RWPE2 (cell line): ENCODE data around the gene PIGT.
"Not testable (repeated sequence)": the region's sequence is repeated elsewhere in the genome, so short reads cannot be mapped to it uniquely, and the experiment has no call there.

ENCODE experiments used
- ATAC-seq: fragments of 200-7000 bp; cut with Tn5 transposase; 3 replicates; pipeline ENCODE4 v1.9.1; 2021; ENCODE audit warnings: low read depth
- DNase-seq: peaks from one replicate; pipeline ENCODE4 v3.0.0-alpha.2; 2020; ENCODE audit warnings: low spot score
- H3K27ac ChIP-seq: fragments of 450-650 bp; 2 replicates; pipeline ENCODE4 v1.5.1; 2017; ENCODE audit warnings: mild to moderate bottlenecking; ENCODE audit not compliant: poor library complexity, severe bottlenecking
- H3K27me3 ChIP-seq: fragments of 250-450 bp; sonication (Bioruptor Pico); 2 replicates; pipeline ENCODE4 v1.5.1; 2021; ENCODE audit warnings: mild to moderate bottlenecking, moderate library complexity; ENCODE audit not compliant: insufficient read depth, poor library complexity, severe bottlenecking
- H3K36me3 ChIP-seq: fragments of 250-450 bp; sonication (Bioruptor Pico); 2 replicates; pipeline ENCODE4 v1.5.1; 2020; ENCODE audit warnings: low read depth, mild to moderate bottlenecking, moderate library complexity
- H3K4me1 ChIP-seq: fragments of 250-450 bp; sonication (Bioruptor Pico); 2 replicates; pipeline ENCODE4 v1.5.1; 2021; ENCODE audit warnings: mild to moderate bottlenecking, moderate library complexity; ENCODE audit not compliant: insufficient read depth, poor library complexity, severe bottlenecking
- H3K4me3 ChIP-seq: fragments of 250-450 bp; sonication (Bioruptor Pico); 2 replicates; pipeline ENCODE4 v1.5.1; 2021; ENCODE audit warnings: mild to moderate bottlenecking, moderate library complexity; ENCODE audit not compliant: severe bottlenecking
- H3K9me3 ChIP-seq: fragments of 250-450 bp; sonication (Bioruptor Pico); 2 replicates; pipeline ENCODE4 v1.5.1; 2021; ENCODE audit warnings: mild to moderate bottlenecking, moderate library complexity; ENCODE audit not compliant: severe bottlenecking
- CTCF ChIP-seq: fragments of 450-650 bp; IDR thresholded peaks from one replicate; pipeline ENCODE4 v1.5.1; 2017; ENCODE audit warnings: mild to moderate bottlenecking, moderate library complexity; ENCODE audit not compliant: poor library complexity, severe bottlenecking

The PIGT gene

GRCh38 chr20:45467861-45468260 is 51.9 kb downstream of the PIGT start:
- Histone ChIP-seq H3K27me3 (peaks cover 82% of the 10 kb centered on the region), H3K36me3 (no peaks in the 10 kb centered on the region), H3K9me3 (no peaks in the 10 kb centered on the region)

DNA sequence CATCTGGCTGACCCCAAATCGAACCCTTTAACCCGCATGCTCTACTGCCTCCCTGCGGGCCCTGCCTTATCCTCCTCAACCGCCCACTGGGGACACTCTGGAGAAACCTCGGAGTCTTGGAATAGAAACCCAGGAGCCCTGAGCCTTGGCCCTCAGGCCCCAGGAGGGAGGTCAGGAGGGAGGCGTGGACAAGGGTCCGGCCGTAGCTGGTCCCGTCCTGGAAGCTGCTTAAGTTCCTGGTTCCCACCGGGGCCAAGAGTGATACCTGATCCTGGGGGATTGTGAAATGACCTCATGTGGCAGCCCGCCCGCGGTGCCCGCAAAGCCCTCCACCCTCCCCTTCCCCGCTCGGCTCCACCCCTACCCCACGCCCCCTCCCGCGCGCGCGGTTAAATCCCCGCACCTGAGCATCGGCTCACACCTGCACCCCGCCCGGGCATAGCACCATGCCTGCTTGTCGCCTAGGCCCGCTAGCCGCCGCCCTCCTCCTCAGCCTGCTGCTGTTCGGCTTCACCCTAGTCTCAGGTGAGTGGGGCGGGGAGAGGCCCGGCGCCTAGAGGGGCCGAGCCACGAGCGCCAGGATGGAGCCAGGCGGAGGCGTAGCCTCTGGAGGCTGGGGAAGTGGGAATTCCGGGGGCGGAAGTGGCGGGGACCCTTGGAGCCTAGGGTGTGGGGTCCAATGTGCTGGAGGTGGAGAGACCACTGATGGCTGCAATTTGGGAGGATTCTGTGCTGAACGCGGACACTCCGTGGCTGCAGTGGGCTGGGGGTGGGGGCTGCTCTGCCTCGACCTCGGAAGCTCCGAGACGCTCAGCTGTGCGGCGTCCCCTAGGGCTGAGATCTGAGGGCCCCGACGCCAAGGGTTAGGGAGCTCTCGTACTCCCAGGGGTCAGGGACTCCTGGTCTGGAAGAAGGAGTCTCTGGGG is 53.7 kb downstream of the PIGT start, which contains the start of gene WFDC2:
WFDC2 (plus strand) TSS at position 418 of the 926 bp plus-strand sequence; CDS start at position 447, 29 bp downstream.
- Histone ChIP-seq H3K27me3 (peaks cover 78% of the 10 kb centered on the region), H3K4me3 (peak within 1 kb of the TSS; percentile 22), H3K27ac (no peak within 1 kb of the TSS), H3K9me3 (no peaks in the 10 kb centered on the region), H3K4me1 (no peaks in the 10 kb centered on the region), H3K36me3 (no peaks in the 10 kb centered on the region)
- TF ChIP-seq CTCF: peak; percentile 17
- ATAC-seq (peak; percentile 67), DNase-seq (peak; percentile 85)

More at GRCh38 chr20:45467861-45468260, 51.9 kb downstream of the PIGT start:
- TF ChIP-seq CTCF: no peak
- ATAC-seq: no peak
- Histone ChIP-seq H3K4me1 (no peaks in the 10 kb centered on the region), H3K4me3 (no peak overlapping the region), H3K27ac (no peak overlapping the region)
- peak; percentile 52 for DNase-seq

DNA sequence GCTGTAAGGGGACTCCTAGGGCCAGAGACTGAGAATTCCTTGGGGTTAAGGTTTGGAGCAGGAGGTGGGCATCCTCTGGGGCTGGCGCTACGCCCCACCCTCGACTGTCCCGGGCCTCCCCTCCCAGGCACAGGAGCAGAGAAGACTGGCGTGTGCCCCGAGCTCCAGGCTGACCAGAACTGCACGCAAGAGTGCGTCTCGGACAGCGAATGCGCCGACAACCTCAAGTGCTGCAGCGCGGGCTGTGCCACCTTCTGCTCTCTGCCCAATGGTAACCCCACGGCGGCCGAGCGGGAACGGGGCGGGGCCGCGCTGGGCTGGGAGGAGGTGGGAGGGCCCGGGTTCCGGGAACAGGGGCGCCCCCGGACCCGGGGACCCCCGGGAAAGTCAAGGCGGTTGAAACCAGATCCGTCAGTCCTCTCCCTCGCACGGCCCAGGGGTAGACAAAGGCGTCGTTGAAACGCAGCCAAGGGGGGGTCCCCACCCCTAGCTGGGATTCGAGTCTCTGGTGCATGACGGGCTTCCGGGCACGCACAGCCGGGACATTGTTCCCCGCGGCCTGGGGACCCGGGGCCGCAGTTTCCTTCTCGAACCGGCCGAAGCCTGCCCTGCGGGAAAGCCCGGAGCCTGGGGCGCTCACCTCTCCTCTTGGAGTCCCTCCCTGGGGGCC is 54.5 kb downstream of the PIGT start:
- Histone ChIP-seq H3K9me3 (no peaks in the 10 kb centered on the region), H3K36me3 (no peaks in the 10 kb centered on the region), H3K27me3 (peaks cover 78% of the 10 kb centered on the region), H3K4me3 (peak overlapping the region; percentile 22), H3K27ac (no peak overlapping the region), H3K4me1 (no peaks in the 10 kb centered on the region)
- ATAC-seq (peak; percentile 78), DNase-seq (peak; percentile 84)
- no peak for TF ChIP-seq CTCF

- H3K27me3 ChIP-seq: peaks cover 76% of the 10 kb centered on the region
- ATAC-seq: no peak
- no peak overlapping the region for H3K4me3 ChIP-seq
- no peaks in the 10 kb centered on the region for H3K4me1 ChIP-seq
- H3K9me3 ChIP-seq: no peaks in the 10 kb centered on the region
- peak; percentile 66 for DNase-seq
- TF ChIP-seq CTCF: peak; percentile 32
- no peak overlapping the region for H3K27ac ChIP-seq
- H3K36me3 ChIP-seq: no peaks in the 10 kb centered on the region
These were observed 55.0 kb downstream of the PIGT start for GRCh38 chr20:45470937-45471336.

GRCh38 chr20:45472286-45472685 is 56.3 kb downstream of the PIGT start:
- DNase-seq, H3K27ac ChIP-seq, H3K36me3 ChIP-seq, H3K4me3 ChIP-seq, H3K9me3 ChIP-seq, H3K4me1 ChIP-seq, ATAC-seq: not testable (repeated sequence)
- H3K27me3 ChIP-seq: peaks cover 77% of the 10 kb centered on the region
